Brain microvascular endothelial cell (primary cell): ENCODE measurements around the gene TENT4B.
A peak's percentile ranks its signal among the peaks of the same experiment; 100 is the strongest.

Experiments
- DNase-seq: peaks from one replicate; pipeline ENCODE4 v3.0.0-alpha.2; 2020
- H3K27ac ChIP-seq: fragments of 250-450 bp; sonication (Bioruptor Pico); 2 replicates; pipeline ENCODE4 v1.5.1; 2020; ENCODE audit warnings: mild to moderate bottlenecking, moderate library complexity
- H3K27me3 ChIP-seq: fragments of 250-450 bp; sonication (Bioruptor Pico); replicated peaks from 2 replicates; pipeline ENCODE4 v1.5.1; 2020; ENCODE audit warnings: mild to moderate bottlenecking
- H3K36me3 ChIP-seq: fragments of 250-450 bp; sonication (Bioruptor Pico); replicated peaks from 2 replicates; pipeline ENCODE4 v1.5.1; 2020; ENCODE audit warnings: mild to moderate bottlenecking
- H3K4me3 ChIP-seq: 2 replicates; pipeline ENCODE4 v1.5.1; 2011; ENCODE audit warnings: low read depth, mild to moderate bottlenecking, control low read depth, low read length, moderate library complexity
- CTCF ChIP-seq: IDR thresholded peaks from 2 replicates; pipeline ENCODE4 v1.5.1; 2011; ENCODE audit warnings: low read depth, mild to moderate bottlenecking, moderate library complexity, low read length, control low read depth, inconsistent platforms; ENCODE audit errors: missing control alignments
- in situ Hi-C: cut with HindIII; loops from 2 replicates; pipeline ENCODE4 v1.10.0; 2017; ENCODE audit warnings: low sequenced_read_pairs, low pct_ligation_motif_present

Gene TENT4B

GRCh38 chr16:50192386-50193050, 39.4 kb downstream of the TENT4B start:
- H3K27me3 ChIP-seq: no peaks in the 10 kb centered on the region
- H3K36me3 ChIP-seq: no peaks in the 10 kb centered on the region
- H3K27ac ChIP-seq: no peak overlapping the region
- in situ Hi-C loops: no loop called here
- no peak overlapping the region for H3K4me3 ChIP-seq
- DNase-seq: no peak
- TF ChIP-seq CTCF: no peak

GRCh38 chr16:50193594-50193993, 40.5 kb downstream of the TENT4B start:
- Histone ChIP-seq H3K36me3 (no peaks in the 10 kb centered on the region), H3K27me3 (no peaks in the 10 kb centered on the region), H3K27ac (no peak overlapping the region), H3K4me3 (no peak overlapping the region)
- in situ Hi-C loops: no loop called here
- no peak for DNase-seq
- no peak for TF ChIP-seq CTCF

GRCh38 chr16:50195276-50195675, 42.2 kb downstream of the TENT4B start:
- no peak for TF ChIP-seq CTCF
- in situ Hi-C loops: no loop called here
- Histone ChIP-seq H3K27me3 (no peaks in the 10 kb centered on the region), H3K27ac (peak overlapping the region; percentile 38), H3K4me3 (no peak overlapping the region), H3K36me3 (no peaks in the 10 kb centered on the region)
- DNase-seq: no peak

- no peaks in the 10 kb centered on the region for H3K27me3 ChIP-seq
- DNase-seq: no peak
- no peak overlapping the region for H3K4me3 ChIP-seq
- in situ Hi-C loops: no loop called here
- no peaks in the 10 kb centered on the region for H3K36me3 ChIP-seq
- peak overlapping the region; percentile 38 for H3K27ac ChIP-seq
- TF ChIP-seq CTCF: no peak
Measured at GRCh38 chr16:50195756-50196155, 42.6 kb downstream of the TENT4B start.

GRCh38 chr16:50197582-50197981, 44.5 kb downstream of the TENT4B start:
- no peak for DNase-seq
- no peak overlapping the region for H3K4me3 ChIP-seq
- TF ChIP-seq CTCF: no peak
- no peaks in the 10 kb centered on the region for H3K27me3 ChIP-seq
- no peaks in the 10 kb centered on the region for H3K36me3 ChIP-seq
- H3K27ac ChIP-seq: no peak overlapping the region
- in situ Hi-C loops: no loop called here

- in situ Hi-C loops: no loop called here
- H3K36me3 ChIP-seq: no peaks in the 10 kb centered on the region
- DNase-seq: no peak
- no peak overlapping the region for H3K4me3 ChIP-seq
- H3K27ac ChIP-seq: no peak overlapping the region
- no peak for TF ChIP-seq CTCF
- no peaks in the 10 kb centered on the region for H3K27me3 ChIP-seq
Measured at GRCh38 chr16:50198802-50199403, 45.8 kb downstream of the TENT4B start.
